ENCODE data around the gene SLC26A3.
"Not testable (repeated sequence)": the region's sequence is repeated elsewhere in the genome, so short reads cannot be mapped to it uniquely, and the experiment has no call there.

DNA sequence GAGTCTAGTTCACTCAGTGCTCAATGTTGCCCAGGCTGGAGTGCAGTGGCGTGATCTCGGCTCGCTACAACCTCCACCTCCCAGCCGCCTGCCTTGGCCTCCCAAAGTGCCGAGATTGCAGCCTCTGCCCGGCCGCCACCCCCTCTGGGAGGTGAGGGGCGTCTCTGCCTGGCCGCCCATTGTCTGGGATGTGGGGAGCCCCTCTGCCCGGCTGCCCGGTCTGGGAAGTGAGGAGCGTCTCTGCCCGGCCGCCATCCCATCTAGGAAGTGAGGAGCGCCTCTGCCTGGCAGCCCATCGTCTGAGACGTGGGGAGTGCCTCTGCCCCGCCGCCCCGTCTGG is 44.8 kb upstream of the SLC26A3 start:
- not testable (repeated sequence) for TF ChIP-seq JUND (IDR thresholded peaks at IDR 0.05); SP1 (IDR thresholded peaks at IDR 0.05); TAF1 (conservative IDR thresholded peaks at IDR 0.05); RAD21 (IDR thresholded peaks at IDR 0.05); GABPA (IDR thresholded peaks at IDR 0.05 in 1 of 2, conservative IDR thresholded peaks at IDR 0.05 in 1 of 2)
- TF ChIP-seq, protein P1, sequence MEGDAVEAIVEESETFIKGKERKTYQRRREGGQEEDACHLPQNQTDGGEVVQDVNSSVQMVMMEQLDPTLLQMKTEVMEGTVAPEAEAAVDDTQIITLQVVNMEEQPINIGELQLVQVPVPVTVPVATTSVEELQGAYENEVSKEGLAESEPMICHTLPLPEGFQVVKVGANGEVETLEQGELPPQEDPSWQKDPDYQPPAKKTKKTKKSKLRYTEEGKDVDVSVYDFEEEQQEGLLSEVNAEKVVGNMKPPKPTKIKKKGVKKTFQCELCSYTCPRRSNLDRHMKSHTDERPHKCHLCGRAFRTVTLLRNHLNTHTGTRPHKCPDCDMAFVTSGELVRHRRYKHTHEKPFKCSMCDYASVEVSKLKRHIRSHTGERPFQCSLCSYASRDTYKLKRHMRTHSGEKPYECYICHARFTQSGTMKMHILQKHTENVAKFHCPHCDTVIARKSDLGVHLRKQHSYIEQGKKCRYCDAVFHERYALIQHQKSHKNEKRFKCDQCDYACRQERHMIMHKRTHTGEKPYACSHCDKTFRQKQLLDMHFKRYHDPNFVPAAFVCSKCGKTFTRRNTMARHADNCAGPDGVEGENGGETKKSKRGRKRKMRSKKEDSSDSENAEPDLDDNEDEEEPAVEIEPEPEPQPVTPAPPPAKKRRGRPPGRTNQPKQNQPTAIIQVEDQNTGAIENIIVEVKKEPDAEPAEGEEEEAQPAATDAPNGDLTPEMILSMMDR (IDR thresholded peaks at IDR 0.05; ENCODE audit: low read depth, low read length, missing input control), result not testable (repeated sequence)
- TF ChIP-seq, protein P2, sequence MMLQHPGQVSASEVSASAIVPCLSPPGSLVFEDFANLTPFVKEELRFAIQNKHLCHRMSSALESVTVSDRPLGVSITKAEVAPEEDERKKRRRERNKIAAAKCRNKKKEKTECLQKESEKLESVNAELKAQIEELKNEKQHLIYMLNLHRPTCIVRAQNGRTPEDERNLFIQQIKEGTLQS (IDR thresholded peaks at IDR 0.05), result not testable (repeated sequence)
